ENCODE data around the gene SLC38A8.

SLC38A8 gene

DNA sequence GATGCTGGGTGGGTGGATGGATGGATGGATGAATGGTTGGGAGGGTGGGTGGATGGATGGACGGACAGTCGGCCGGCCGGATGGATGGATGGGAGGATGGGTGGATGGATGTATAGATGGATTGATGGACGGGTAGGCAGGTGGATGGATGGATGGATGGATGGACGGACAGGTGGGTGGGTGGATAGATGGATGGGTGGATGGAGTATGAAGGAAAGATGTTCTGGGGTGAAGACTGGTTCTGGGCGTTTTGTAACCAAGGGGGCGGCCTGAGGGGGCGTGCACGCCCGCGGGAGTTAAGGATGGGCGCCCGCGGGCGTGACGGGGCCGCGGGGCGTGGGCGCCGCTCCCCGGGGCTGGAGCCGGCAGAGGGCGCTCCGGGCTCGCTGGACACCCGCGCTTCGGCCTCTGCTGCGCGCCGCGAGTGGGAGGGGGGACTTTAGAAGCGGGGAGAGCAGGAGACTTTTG, 74.7 kb downstream of the SLC38A8 start, which contains the start of gene NECAB2:
Gene NECAB2, plus strand, starts transcription at position 407 of the 468 bp plus-strand sequence. CDS start 405 bp downstream, outside the sequence.
- DNase-seq, result peak; percentile 60

DNA sequence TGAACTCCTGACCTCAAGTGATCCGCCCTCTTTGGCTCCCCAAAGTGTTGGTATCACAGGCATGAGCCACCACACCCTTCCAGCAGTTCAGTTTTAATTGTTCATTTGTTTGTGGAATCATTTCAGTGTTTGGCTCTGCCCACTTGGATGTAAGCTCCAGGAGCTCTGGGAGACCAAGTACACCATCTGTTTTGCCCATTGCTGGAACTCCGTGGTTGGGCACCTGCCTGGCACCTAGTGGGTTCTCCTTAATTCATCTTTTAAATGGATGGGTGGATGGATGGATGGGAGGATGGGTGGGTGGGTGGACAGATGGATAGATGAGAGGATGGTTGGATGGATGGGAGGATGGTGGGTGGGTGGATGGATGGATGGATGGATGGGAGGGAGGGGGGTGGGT, 75.5 kb downstream of the SLC38A8 start:
- no peak for DNase-seq

DNA sequence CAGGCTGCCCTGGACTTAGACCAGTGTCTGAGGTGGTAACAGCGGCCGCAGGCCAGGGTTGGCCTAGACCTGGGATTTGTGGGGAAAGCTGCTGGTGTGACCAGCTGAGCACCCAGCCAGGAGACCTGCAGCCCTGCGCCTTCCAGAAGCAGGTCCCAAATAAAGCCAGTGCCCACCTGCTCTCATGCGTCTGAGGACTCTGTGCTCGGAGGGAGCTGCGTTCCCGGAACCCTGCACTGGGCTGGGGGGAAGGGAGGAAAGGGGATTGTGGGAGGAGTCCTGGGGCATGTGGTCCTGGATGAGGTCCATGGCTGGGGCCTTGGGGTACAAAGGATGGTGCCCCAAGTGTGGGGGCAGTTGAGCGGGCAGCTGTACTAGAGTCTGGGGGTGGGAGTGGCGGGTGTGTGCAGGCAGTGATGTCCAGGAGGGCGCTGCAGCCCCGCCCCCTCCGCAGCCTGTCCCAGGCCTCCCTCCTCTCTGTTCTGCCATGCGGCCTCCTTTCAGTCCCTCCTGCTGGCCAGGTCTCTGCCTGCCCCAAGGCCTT, 76.4 kb downstream of the SLC38A8 start:
- DNase-seq, result no peak

DNA sequence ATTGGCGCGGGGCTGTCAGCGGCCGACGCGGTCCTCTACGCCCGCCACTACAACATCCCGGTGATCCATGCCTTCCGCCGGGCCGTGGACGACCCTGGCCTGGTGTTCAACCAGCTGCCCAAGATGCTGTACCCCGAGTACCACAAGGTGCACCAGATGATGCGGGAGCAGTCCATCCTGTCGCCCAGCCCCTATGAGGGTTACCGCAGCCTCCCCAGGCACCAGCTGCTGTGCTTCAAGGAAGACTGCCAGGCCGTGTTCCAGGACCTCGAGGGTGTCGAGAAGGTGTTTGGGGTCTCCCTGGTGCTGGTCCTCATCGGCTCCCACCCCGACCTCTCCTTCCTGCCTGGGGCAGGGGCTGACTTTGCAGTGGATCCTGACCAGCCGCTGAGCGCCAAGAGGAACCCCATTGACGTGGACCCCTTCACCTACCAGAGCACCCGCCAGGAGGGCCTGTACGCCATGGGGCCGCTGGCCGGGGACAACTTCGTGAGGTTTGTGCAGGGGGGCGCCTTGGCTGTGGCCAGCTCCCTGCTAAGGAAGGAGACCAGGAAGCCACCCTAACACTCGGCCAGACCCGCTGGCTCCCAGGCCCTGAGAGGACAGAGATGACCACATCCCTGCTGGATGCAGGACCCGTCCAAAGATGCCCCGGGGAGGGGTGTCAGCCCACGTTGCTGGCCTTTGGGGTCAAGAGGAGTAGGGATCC, 77.0 kb downstream of the SLC38A8 start:
- DNase-seq, result no peak

DNA sequence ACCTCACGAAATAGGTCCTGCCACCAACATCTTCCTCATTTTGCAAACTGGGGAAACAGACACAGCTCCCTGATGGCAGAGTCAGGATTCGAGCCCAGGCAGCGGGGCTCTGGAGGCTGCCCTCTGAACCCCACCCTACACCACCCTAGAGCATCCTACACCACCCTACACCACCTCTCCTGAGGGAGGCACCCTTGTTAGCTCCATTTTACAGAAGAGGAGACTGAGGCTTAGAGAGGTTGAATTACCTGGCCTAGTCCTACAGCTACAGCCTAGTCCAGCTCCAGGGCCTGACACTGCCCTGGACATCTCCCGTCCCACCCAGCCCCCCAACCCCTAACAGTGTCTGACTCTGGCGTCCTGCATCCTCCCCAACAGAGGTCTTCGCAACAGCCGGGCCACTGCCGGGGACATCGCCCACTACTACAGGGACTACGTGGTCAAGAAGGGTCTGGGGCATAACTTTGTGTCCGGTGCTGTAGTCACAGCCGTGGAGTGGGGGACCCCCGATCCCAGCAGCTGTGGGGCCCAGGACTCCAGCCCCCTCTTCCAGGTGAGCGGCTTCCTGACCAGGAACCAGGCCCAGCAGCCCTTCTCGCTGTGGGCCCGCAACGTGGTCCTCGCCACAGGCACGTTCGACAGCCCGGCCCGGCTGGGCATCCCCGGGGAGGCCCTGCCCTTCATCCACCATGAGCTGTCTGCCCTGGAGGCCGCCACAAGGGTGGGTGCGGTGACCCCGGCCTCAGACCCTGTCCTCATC, 77.7 kb downstream of the SLC38A8 start:
- no peak for DNase-seq

DNA sequence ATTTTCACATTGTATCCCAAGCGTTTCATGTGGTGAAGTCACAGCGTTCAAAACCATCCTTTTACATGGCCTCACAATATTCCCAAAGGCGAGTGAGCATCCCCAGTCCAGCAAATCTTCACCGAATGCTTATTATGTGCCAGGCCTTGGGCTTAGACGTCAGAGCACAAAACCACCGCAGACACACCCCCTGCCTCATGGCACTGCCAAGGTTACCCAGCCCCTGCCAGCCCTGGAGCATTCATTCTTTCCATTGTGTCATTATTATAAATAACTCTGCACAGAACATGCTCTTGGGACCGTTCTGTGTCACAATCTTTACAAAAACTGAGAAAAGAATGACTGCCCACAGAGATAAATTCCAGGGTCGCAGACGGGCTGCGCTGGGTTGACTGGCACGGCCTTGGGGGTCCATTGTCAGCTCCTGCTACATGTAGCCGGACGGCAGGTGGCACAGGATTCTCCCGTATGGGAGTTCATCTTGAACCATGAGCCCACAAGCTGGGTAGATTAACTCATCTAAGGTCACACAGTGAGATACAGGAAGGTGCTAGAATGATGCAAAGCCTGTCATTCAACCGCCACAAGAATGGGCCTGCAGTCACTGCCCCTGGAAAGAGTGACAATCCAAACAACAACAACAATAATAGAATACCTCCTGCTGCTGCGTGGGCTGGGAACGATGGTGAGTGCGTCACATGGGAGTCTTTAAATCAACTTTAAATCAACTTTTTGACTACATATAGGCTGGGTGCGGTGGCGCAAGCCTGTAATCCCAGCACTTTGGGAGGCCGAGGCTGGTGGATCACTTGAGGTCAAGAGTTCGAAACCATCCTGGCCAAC, 79.1 kb downstream of the SLC38A8 start:
- no peak for DNase-seq

DNA sequence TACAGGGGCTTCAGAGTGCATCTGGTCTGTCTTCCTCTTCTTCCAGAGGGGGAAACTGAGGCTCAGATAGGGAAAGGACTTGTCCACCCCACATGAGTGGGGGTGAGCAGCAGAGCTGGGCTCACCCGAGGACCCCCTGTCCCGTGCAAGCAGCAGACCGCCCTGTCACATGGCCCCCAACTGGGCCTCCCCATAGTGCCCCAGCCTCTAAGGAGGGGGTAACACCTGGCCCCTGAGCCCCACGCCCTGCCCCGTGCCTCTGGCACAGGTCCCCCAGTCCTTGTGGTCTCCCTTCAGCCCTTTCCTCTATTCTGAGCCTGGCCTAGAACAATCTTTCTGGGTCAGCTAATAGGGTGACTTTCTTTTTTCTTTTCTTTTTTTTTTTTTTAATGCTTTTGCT, 81.0 kb downstream of the SLC38A8 start:
- DNase-seq, result no peak

DNA sequence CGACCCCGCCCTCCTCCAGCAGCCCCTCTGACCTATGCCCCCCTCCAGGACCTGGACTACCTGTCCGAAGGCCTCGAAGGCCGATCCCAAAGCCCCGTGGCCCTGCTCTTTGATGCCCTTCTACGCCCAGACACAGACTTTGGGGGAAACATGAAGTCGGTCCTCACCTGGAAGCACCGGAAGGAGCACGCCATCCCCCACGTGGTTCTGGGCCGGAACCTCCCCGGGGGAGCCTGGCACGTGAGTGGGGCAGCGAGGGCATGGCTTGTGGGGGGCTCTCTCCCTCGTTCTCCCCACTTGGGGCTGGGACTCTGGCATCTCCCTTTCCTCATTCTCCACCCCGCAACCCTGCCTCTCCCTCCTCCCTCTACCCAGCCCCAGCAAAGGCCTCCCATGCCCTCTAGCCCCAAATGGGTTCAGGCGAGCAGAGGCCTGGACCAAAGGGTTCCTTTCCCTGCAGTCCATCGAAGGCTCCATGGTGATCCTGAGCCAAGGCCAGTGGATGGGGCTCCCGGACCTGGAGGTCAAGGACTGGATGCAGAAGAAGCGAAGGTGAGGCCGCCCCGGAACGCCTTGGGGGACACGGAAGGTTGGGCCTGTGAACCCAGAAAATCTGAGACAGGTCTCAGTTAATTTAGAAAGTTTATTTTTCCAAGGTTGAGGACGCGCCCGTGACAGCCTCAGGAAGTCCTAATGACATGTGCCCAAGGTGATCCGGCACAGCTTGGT, 81.9 kb downstream of the SLC38A8 start:
- DNase-seq, result no peak

Data from retina (tissue), 1 donor.